ENCODE results near the gene CKLF. TPM values are rescaled to one million over a fixed set of nuclear protein-coding genes. Genes with fewer than 3 reads are reported as not detected.

CKLF gene
- total and polyA plus RNA-seq, 4 donors = 9.5 to 36.1 (median 21.5) TPM

GRCh38 chr16:66574531-66574930 is 22.2 kb downstream of the CKLF start (continued):
- TF ChIP-seq CTCF (IDR thresholded peaks at IDR 0.05; ENCODE audit: low read depth, low read length, missing input control) (no peak), ZBTB33 (IDR thresholded peaks at IDR 0.05) (no peak), MAX (IDR thresholded peaks at IDR 0.05) (no peak), FOXA1 (IDR thresholded peaks at IDR 0.05) (no peak)

- Histone ChIP-seq H3K4me1 (ENCODE audit: control insufficient read depth in 4 of 4, insufficient read depth in 4 of 4, low read length in 3 of 4) (peaks cover 4 to 12% (median 5%) of the 10 kb centered on the region in 4 donors), H3K9me3 (ENCODE audit: control insufficient read depth in 4 of 4, low read length in 3 of 4) (no peaks in the 10 kb centered on the region), H3K27ac (ENCODE audit: low read depth in 1 of 2, low read length in 2 of 2) (no peak overlapping the region), H3K36me3 (ENCODE audit: control insufficient read depth in 4 of 4, insufficient read depth in 3 of 4, low read depth in 1 of 4, low read length in 3 of 4) (no peaks in the 10 kb centered on the region), H3K27me3 (ENCODE audit: control insufficient read depth in 4 of 4, insufficient read depth in 4 of 4, low read length in 3 of 4) (peaks cover 0 to 9% (median 0%) of the 10 kb centered on the region in 4 donors), H3K9ac (ENCODE audit: low read depth in 1 of 2, low read length in 2 of 2) (no peak overlapping the region), H3K4me3 (ENCODE audit: low read depth in 1 of 3, low read length in 3 of 3) (no peak overlapping the region)
- TF ChIP-seq SP1 (IDR thresholded peaks at IDR 0.05) (no peak), FOXA2 (IDR thresholded peaks at IDR 0.05) (no peak), MAX (IDR thresholded peaks at IDR 0.05) (no peak), ATF3 (IDR thresholded peaks at IDR 0.05) (no peak), GABPA (IDR thresholded peaks at IDR 0.05 in 1 of 2, conservative IDR thresholded peaks at IDR 0.05 in 1 of 2) (no peak), RXRA (IDR thresholded peaks at IDR 0.05) (no peak), YY1 (IDR thresholded peaks at IDR 0.05) (no peak), REST (IDR thresholded peaks at IDR 0.05) (no peak), HNF4G (IDR thresholded peaks at IDR 0.05) (no peak), TAF1 (conservative IDR thresholded peaks at IDR 0.05) (no peak), EGR1 (IDR thresholded peaks at IDR 0.05; ENCODE audit: low read depth in 2 of 2) (no peak), FOXA1 (IDR thresholded peaks at IDR 0.05) (no peak), JUND (IDR thresholded peaks at IDR 0.05) (no peak), CTCF (IDR thresholded peaks at IDR 0.05; ENCODE audit: low read depth, low read length, missing input control) (no peak), ZBTB33 (IDR thresholded peaks at IDR 0.05) (no peak)
- no peak for DNase-seq (ENCODE audit: low spot score)
- WGBS = 99% methylated on average over 3 of the region's 3 CpGs
These were observed 22.7 kb downstream of the CKLF start for GRCh38 chr16:66575060-66575459.

All from liver (tissue), 9 donors.